HG03558 (cell line): ENCODE results near the gene SLC44A4.
"Not testable (repeated sequence)": the region's sequence is repeated elsewhere in the genome, so short reads cannot be mapped to it uniquely, and the experiment has no call there.

Experiments
- ATAC-seq: cut with Tn5 transposase; IDR thresholded peaks from one replicate; pipeline ENCODE4 v1.9.1; 2021; ENCODE audit warnings: moderate number of reproducible peaks; ENCODE audit not compliant: unreplicated experiment; ENCODE audit errors: extremely low read depth

The SLC44A4 gene

GRCh38 chr6:31882344-31882743 is 3.5 kb upstream of the SLC44A4 start:
- no peak for ATAC-seq

- ATAC-seq, result no peak
Observed at GRCh38 chr6:31881136-31881859, 2.5 kb upstream of the SLC44A4 start.

- no peak for ATAC-seq
Observed at GRCh38 chr6:31880616-31881015, 1.8 kb upstream of the SLC44A4 start.

- no peak for ATAC-seq
Observed at GRCh38 chr6:31879901-31880300, 1.1 kb upstream of the SLC44A4 start.

GRCh38 chr6:31879143-31879542 is 346 bp upstream of the SLC44A4 start:
- no peak for ATAC-seq

- no peak for ATAC-seq
Observed at GRCh38 chr6:31878222-31878621, 575 bp downstream of the SLC44A4 start.

GRCh38 chr6:31877651-31878161 is 1.1 kb downstream of the SLC44A4 start:
- no peak for ATAC-seq

GRCh38 chr6:31877125-31877650 is 1.6 kb downstream of the SLC44A4 start:
- ATAC-seq, result no peak

GRCh38 chr6:31876357-31876756 is 2.4 kb downstream of the SLC44A4 start:
- no peak for ATAC-seq

GRCh38 chr6:31875877-31876276 is 2.9 kb downstream of the SLC44A4 start:
- ATAC-seq, result no peak

GRCh38 chr6:31874836-31875572 is 3.8 kb downstream of the SLC44A4 start:
- ATAC-seq, result no peak

- no peak for ATAC-seq
Observed at GRCh38 chr6:31874084-31874670, 4.6 kb downstream of the SLC44A4 start.

GRCh38 chr6:31871046-31871659 is 7.6 kb downstream of the SLC44A4 start:
- ATAC-seq, result no peak

GRCh38 chr6:31870385-31870921 is 8.3 kb downstream of the SLC44A4 start:
- no peak for ATAC-seq

GRCh38 chr6:31869343-31869742 is 9.5 kb downstream of the SLC44A4 start:
- ATAC-seq, result no peak

- ATAC-seq, result not testable (repeated sequence)
Observed at GRCh38 chr6:31868658-31868971, 10.2 kb downstream of the SLC44A4 start.

- no peak for ATAC-seq
Observed at GRCh38 chr6:31865205-31866118, 13.3 kb downstream of the SLC44A4 start.

- ATAC-seq, result no peak
Observed at GRCh38 chr6:31864818-31865204, 14.0 kb downstream of the SLC44A4 start.

- not testable (repeated sequence) for ATAC-seq
Observed at GRCh38 chr6:31864123-31864562, 14.7 kb downstream of the SLC44A4 start.
